CD8-positive, alpha-beta memory T cell (primary cell): ENCODE measurements around the gene CHRM2. TPM values are rescaled to one million over a fixed set of nuclear protein-coding genes. Genes with fewer than 3 reads are reported as not detected.
"Not testable (repeated sequence)": the region's sequence is repeated elsewhere in the genome, so short reads cannot be mapped to it uniquely, and the experiment has no call there.

ENCODE experiments used
- CTCF ChIA-PET: fragments of 350-600 bp; sonication (Branson Sonifier 250); formaldehyde crosslinking; loops from one replicate; lab custom pipeline; 2021; ENCODE audit warnings: antibody characterized with exemption; lab: Charles Lee
- POLR2A ChIA-PET: fragments of 350-600 bp; sonication (Branson Sonifier 250); formaldehyde crosslinking; loops from one replicate; lab custom pipeline; 2021; ENCODE audit warnings: antibody characterized with exemption; lab: Charles Lee
- DNase-seq, 5 donors: peaks; one replicate each; pipeline versions ENCODE4 v3.0.0 to v3.0.0-alpha.2; 2020 to 2022; ENCODE audit warnings: mixed read lengths in 1 of 5
- H3K27ac ChIP-seq: one replicate; pipeline ENCODE4 v1.7.0; 2013; ENCODE audit warnings: low read depth, mild to moderate bottlenecking, low read length, moderate library complexity
- H3K27me3 ChIP-seq: 2 replicates; pipeline ENCODE4 v1.7.0; 2013; ENCODE audit warnings: low read length, mild to moderate bottlenecking; ENCODE audit not compliant: insufficient read depth, poor library complexity, severe bottlenecking
- H3K36me3 ChIP-seq: 2 replicates; pipeline ENCODE4 v1.7.0; 2013; ENCODE audit warnings: mild to moderate bottlenecking, low read length, moderate library complexity; ENCODE audit not compliant: insufficient read depth
- H3K4me1 ChIP-seq: 2 replicates; pipeline ENCODE4 v1.7.0; 2013; ENCODE audit warnings: mild to moderate bottlenecking, low read length, moderate library complexity; ENCODE audit not compliant: insufficient read depth
- H3K4me3 ChIP-seq: 2 replicates; pipeline ENCODE4 v1.7.0; 2013; ENCODE audit warnings: mild to moderate bottlenecking, low read length
- H3K9me3 ChIP-seq: 2 replicates; pipeline ENCODE4 v1.7.0; 2013; ENCODE audit warnings: mild to moderate bottlenecking, low read length
- H3K27ac Mint-ChIP-seq, 8 donors: one replicate each; pipeline ENCODE4 v1.8.0; 2020 to 2021; ENCODE audit warnings: mixed read lengths in 8 of 8, mild to moderate bottlenecking in 6 of 8, inconsistent platforms in 3 of 8, moderate library complexity in 3 of 8
- H3K27me3 Mint-ChIP-seq, 2 donors: one replicate each; pipeline ENCODE4 v1.8.0; 2020 to 2021; ENCODE audit warnings: mixed read lengths in 2 of 2, mild to moderate bottlenecking in 1 of 2, moderate library complexity in 1 of 2
- H3K36me3 Mint-ChIP-seq, 3 donors: one replicate each; pipeline ENCODE4 v1.8.0; 2020 to 2021; ENCODE audit warnings: mixed read lengths in 3 of 3, inconsistent platforms in 1 of 3, mild to moderate bottlenecking in 1 of 3
- H3K4me1 Mint-ChIP-seq, 3 donors: one replicate each; pipeline ENCODE4 v1.8.0; 2020 to 2021; ENCODE audit warnings: mixed read lengths in 3 of 3, inconsistent platforms in 1 of 3, mild to moderate bottlenecking in 1 of 3
- H3K4me3 Mint-ChIP-seq, 7 donors: one replicate each; pipeline ENCODE4 v1.8.0; 2020 to 2021; ENCODE audit warnings: mixed read lengths in 7 of 7, mild to moderate bottlenecking in 6 of 7, moderate library complexity in 4 of 7, inconsistent platforms in 2 of 7
- H3K9me3 Mint-ChIP-seq, 5 donors: one replicate each; pipeline ENCODE4 v1.8.0; 2020 to 2022; ENCODE audit warnings: mixed read lengths in 5 of 5, mild to moderate bottlenecking in 3 of 5, moderate library complexity in 2 of 5, inconsistent platforms in 1 of 5
- polyA plus RNA-seq: library from polyadenylated mRNA; unstranded; fragments of 300-500 nt; fragmentation: Illumina TruSeq; gene quantifications from one replicate; pipeline ENCODE4 v1.2.3, GENCODE V29; 2021
- total RNA-seq, 2 experiments: library from RNA; stranded (reverse); gene quantifications; one replicate each; pipeline ENCODE4 v1.2.3, GENCODE V29; 2021

Gene CHRM2
- total RNA-seq (not detected), polyA plus RNA-seq (not detected)

- H3K27me3 Mint-ChIP-seq: peaks cover 21 to 27% of the 10 kb centered on the region in 2 donors
- peaks cover 0 to 6% (median 2%) of the 10 kb centered on the region in 5 donors for H3K9me3 Mint-ChIP-seq
- no peak within 1 kb of the TSS for H3K27ac Mint-ChIP-seq
- H3K9me3 ChIP-seq: no peaks in the 10 kb centered on the region
- no peak for DNase-seq
- no peaks in the 10 kb centered on the region for H3K36me3 ChIP-seq
- H3K36me3 Mint-ChIP-seq: no peaks in the 10 kb centered on the region
- H3K4me1 Mint-ChIP-seq: no peaks in the 10 kb centered on the region
- H3K4me3 ChIP-seq: no peak within 1 kb of the TSS
- POLR2A ChIA-PET: no interaction called here
- H3K27me3 ChIP-seq: no peaks in the 10 kb centered on the region
- no peak within 1 kb of the TSS for H3K4me3 Mint-ChIP-seq
- no peak within 1 kb of the TSS for H3K27ac ChIP-seq
- no peaks in the 10 kb centered on the region for H3K4me1 ChIP-seq
- CTCF ChIA-PET: no interaction called here
Observed at GRCh38 chr7:136868496-136869000, at the start of gene CHRM2. Gene CHRM2 (plus strand): TSS chr7:136868652. CDS start chr7:137014866, 146,214 bp downstream.

DNA sequence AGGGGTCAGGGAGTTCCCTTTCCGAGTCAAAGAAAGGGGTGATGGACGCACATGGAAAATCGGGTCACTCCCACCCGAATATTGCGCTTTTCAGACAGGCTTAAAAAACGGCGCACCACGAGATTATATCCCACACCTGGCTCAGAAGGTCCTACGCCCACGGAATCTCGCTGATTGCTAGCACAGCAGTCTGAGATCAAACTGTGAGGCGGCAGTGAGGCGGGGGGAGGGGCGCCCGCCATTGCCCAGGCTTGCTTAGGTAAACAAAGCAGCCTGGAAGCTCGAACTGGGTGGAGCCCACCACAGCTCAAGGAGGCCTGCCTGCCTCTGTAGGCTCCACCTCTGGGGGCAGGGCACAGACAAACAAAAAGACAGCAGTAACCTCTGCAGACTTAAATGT, 37.1 kb upstream of the CHRM2 start:
- H3K36me3 ChIP-seq, H3K27ac Mint-ChIP-seq, H3K36me3 Mint-ChIP-seq, H3K27ac ChIP-seq, H3K4me1 ChIP-seq, H3K27me3 ChIP-seq, H3K4me3 Mint-ChIP-seq, H3K4me1 Mint-ChIP-seq, H3K9me3 Mint-ChIP-seq, CTCF ChIA-PET, POLR2A ChIA-PET, H3K27me3 Mint-ChIP-seq, H3K4me3 ChIP-seq, DNase-seq, H3K9me3 ChIP-seq: not testable (repeated sequence)

- no peak for DNase-seq
- Mint-ChIP-seq H3K9me3 (peaks cover 3 to 7% (median 5%) of the 10 kb centered on the region in 5 donors), H3K27ac (no peak overlapping the region), H3K4me1 (no peaks in the 10 kb centered on the region), H3K27me3 (no peaks in the 10 kb centered on the region), H3K36me3 (no peaks in the 10 kb centered on the region), H3K4me3 (no peak overlapping the region)
- Histone ChIP-seq H3K4me1 (no peaks in the 10 kb centered on the region), H3K27me3 (no peaks in the 10 kb centered on the region), H3K27ac (no peak overlapping the region), H3K9me3 (no peaks in the 10 kb centered on the region), H3K36me3 (no peaks in the 10 kb centered on the region), H3K4me3 (no peak overlapping the region)
- CTCF ChIA-PET: no interaction called here
- POLR2A ChIA-PET: no interaction called here
Observed at GRCh38 chr7:136845899-136846465, 22.5 kb upstream of the CHRM2 start.

- Mint-ChIP-seq H3K27me3 (no peaks in the 10 kb centered on the region), H3K36me3 (no peaks in the 10 kb centered on the region), H3K4me1 (no peaks in the 10 kb centered on the region), H3K4me3 (no peak overlapping the region), H3K27ac (no peak overlapping the region), H3K9me3 (peaks cover 0 to 6% (median 2%) of the 10 kb centered on the region in 5 donors)
- ChIA-PET CTCF (no interaction called here), POLR2A (no interaction called here)
- DNase-seq: no peak
- no peaks in the 10 kb centered on the region for H3K36me3 ChIP-seq
- no peaks in the 10 kb centered on the region for H3K9me3 ChIP-seq
- no peaks in the 10 kb centered on the region for H3K4me1 ChIP-seq
- no peak overlapping the region for H3K27ac ChIP-seq
- no peaks in the 10 kb centered on the region for H3K27me3 ChIP-seq
- no peak overlapping the region for H3K4me3 ChIP-seq
Observed at GRCh38 chr7:136847858-136848257, 20.6 kb upstream of the CHRM2 start.

DNA sequence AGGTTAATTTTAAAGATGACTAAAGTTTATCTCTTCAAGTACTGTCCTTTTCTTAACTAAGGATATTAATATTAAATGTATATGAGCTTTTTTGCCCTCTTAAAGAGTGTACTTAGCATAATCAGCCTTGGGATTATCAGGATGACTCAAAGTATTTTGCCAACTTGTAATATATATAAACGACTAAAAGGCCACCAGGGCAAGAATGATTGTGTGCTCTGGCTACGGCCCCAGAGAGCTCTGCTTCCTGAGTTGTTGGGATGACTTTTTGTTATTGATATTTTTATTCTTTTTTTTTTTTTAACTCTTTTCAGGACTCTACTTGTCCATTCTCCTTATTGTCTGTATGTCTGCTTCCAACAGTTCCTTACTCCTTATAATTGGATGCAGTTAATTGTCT, 14.8 kb upstream of the CHRM2 start:
- POLR2A ChIA-PET: no interaction called here
- CTCF ChIA-PET: no interaction called here

GRCh38 chr7:136857573-136857972, 10.9 kb upstream of the CHRM2 start:
- H3K27me3 Mint-ChIP-seq: no peaks in the 10 kb centered on the region
- peaks cover 0 to 11% (median 7%) of the 10 kb centered on the region in 5 donors for H3K9me3 Mint-ChIP-seq
- no peak for DNase-seq
- Histone ChIP-seq H3K27ac (no peak overlapping the region), H3K4me3 (no peak overlapping the region), H3K9me3 (no peaks in the 10 kb centered on the region), H3K27me3 (no peaks in the 10 kb centered on the region), H3K4me1 (no peaks in the 10 kb centered on the region), H3K36me3 (no peaks in the 10 kb centered on the region)
- no peaks in the 10 kb centered on the region for H3K36me3 Mint-ChIP-seq
- CTCF ChIA-PET: no interaction called here
- H3K4me1 Mint-ChIP-seq: no peaks in the 10 kb centered on the region
- H3K27ac Mint-ChIP-seq: no peak overlapping the region
- POLR2A ChIA-PET: no interaction called here
- no peak overlapping the region for H3K4me3 Mint-ChIP-seq

More for the DNA sequence above, 14.8 kb upstream of the CHRM2 start:
- Histone ChIP-seq H3K27me3 (no peaks in the 10 kb centered on the region), H3K4me1 (no peaks in the 10 kb centered on the region), H3K36me3 (no peaks in the 10 kb centered on the region), H3K27ac (no peak overlapping the region), H3K9me3 (no peaks in the 10 kb centered on the region), H3K4me3 (no peak overlapping the region)
- no peaks in the 10 kb centered on the region for H3K36me3 Mint-ChIP-seq
- DNase-seq: no peak
- H3K27me3 Mint-ChIP-seq: no peaks in the 10 kb centered on the region
- H3K27ac Mint-ChIP-seq: no peak overlapping the region
- no peak overlapping the region for H3K4me3 Mint-ChIP-seq
- peaks cover 0 to 12% (median 7%) of the 10 kb centered on the region in 5 donors for H3K9me3 Mint-ChIP-seq
- H3K4me1 Mint-ChIP-seq: no peaks in the 10 kb centered on the region

- POLR2A ChIA-PET: no interaction called here
- Mint-ChIP-seq H3K27ac (no peak overlapping the region), H3K9me3 (peaks cover 0 to 13% (median 7%) of the 10 kb centered on the region in 5 donors), H3K4me1 (no peaks in the 10 kb centered on the region), H3K27me3 (peaks cover 0 to 1% of the 10 kb centered on the region in 2 donors), H3K4me3 (no peak overlapping the region), H3K36me3 (no peaks in the 10 kb centered on the region)
- no peak overlapping the region for H3K4me3 ChIP-seq
- H3K4me1 ChIP-seq: no peaks in the 10 kb centered on the region
- CTCF ChIA-PET: no interaction called here
- no peak overlapping the region for H3K27ac ChIP-seq
- no peaks in the 10 kb centered on the region for H3K36me3 ChIP-seq
- no peaks in the 10 kb centered on the region for H3K27me3 ChIP-seq
- H3K9me3 ChIP-seq: no peaks in the 10 kb centered on the region
- DNase-seq: no peak
Observed at GRCh38 chr7:136859803-136860202, 8.6 kb upstream of the CHRM2 start.

- H3K36me3 Mint-ChIP-seq: no peaks in the 10 kb centered on the region
- ChIA-PET CTCF (no interaction called here), POLR2A (no interaction called here)
Observed at GRCh38 chr7:136865236-136865635, 3.2 kb upstream of the CHRM2 start.

More at GRCh38 chr7:136865236-136865635, 3.2 kb upstream of the CHRM2 start:
- no peak for DNase-seq
- Histone ChIP-seq H3K4me3 (no peak overlapping the region), H3K27ac (no peak overlapping the region), H3K4me1 (no peaks in the 10 kb centered on the region), H3K36me3 (no peaks in the 10 kb centered on the region), H3K9me3 (no peaks in the 10 kb centered on the region), H3K27me3 (no peaks in the 10 kb centered on the region)
- peaks cover 10 to 15% of the 10 kb centered on the region in 2 donors for H3K27me3 Mint-ChIP-seq
- H3K4me1 Mint-ChIP-seq: no peaks in the 10 kb centered on the region
- peaks cover 0 to 4% (median 0%) of the 10 kb centered on the region in 5 donors for H3K9me3 Mint-ChIP-seq
- no peak overlapping the region for H3K4me3 Mint-ChIP-seq
- no peak overlapping the region for H3K27ac Mint-ChIP-seq
